HG02973 (cell line): ENCODE measurements around the gene MGAT5.

ENCODE experiments used
- ATAC-seq: cut with Tn5 transposase; IDR thresholded peaks from one replicate; pipeline ENCODE4 v1.9.1; 2021; ENCODE audit warnings: moderate library complexity; ENCODE audit not compliant: unreplicated experiment

The MGAT5 gene

GRCh38 chr2:134392442-134393074 lies 138.7 kb downstream of the MGAT5 start:
- ATAC-seq = no peak

DNA sequence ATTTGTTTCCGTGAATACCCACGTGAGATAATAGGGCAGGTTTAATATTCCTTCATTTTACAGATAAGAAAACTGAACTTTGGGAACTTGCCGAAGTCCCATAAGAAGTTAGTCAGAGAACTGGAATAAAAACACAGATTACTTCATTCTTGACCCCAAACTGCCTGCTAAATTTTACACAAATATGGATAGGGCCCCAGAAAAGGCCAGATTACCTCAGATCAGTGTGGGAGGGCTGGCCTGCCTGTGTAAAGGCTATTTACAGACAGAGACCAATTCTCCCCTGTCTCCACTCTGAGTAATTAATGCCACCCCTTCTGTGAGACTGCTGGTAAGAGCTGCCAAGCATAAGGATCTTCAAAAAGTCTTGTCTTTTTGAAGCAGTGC lies 139.2 kb downstream of the MGAT5 start:
- ATAC-seq = no peak

GRCh38 chr2:134395779-134396178 lies 141.9 kb downstream of the MGAT5 start:
- ATAC-seq = no peak

GRCh38 chr2:134396493-134396892 lies 142.6 kb downstream of the MGAT5 start:
- ATAC-seq = no peak

GRCh38 chr2:134397146-134397896 lies 143.4 kb downstream of the MGAT5 start:
- ATAC-seq = no peak

- ATAC-seq = no peak
These were observed 144.4 kb downstream of the MGAT5 start for GRCh38 chr2:134398300-134398699.

DNA sequence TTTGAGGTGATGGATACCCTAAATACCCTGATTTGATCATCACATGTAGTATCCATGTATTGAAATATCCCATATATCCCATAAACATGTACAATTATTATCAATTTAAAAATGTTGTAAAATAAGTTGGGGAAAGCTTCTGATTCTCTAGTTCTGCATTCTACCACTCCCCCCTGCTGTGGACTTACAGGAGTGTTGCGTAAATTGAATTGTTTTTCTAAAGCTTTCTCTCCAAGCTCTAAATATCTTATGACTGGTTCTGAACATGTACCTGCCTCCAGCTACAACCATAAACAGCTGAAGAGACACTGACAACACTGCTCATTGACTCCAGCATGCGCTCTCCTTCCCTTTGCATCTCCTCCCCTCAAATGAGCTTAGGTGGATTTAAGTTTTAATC lies 145.2 kb downstream of the MGAT5 start:
- no peak for ATAC-seq

GRCh38 chr2:134401081-134401497 lies 147.2 kb downstream of the MGAT5 start:
- no peak for ATAC-seq

DNA sequence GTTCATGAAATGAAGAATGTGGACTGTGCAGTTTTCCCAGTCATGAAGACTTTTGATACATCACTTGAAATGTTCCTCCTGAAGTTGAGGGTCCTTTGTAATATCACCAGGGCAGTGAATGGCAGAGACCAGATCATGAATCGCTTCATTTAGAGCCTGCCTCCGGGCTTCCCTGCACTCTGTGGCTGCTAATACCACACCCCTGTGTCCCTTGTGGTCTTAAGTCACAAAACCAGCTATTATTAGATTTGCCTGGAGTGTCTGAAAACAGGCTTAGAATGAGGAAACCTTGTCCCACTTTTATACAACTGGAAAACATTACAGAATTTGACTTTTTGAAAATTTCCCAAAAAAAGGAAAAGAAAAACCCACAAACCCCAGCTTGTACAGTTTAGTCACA lies 147.9 kb downstream of the MGAT5 start:
- ATAC-seq = no peak

GRCh38 chr2:134402410-134402809 lies 148.5 kb downstream of the MGAT5 start:
- no peak for ATAC-seq

GRCh38 chr2:134405611-134406081 lies 151.8 kb downstream of the MGAT5 start:
- ATAC-seq = no peak

GRCh38 chr2:134406311-134406710 lies 152.4 kb downstream of the MGAT5 start:
- ATAC-seq = no peak

- no peak for ATAC-seq
These were observed 152.9 kb downstream of the MGAT5 start for GRCh38 chr2:134406736-134407135.

GRCh38 chr2:134407154-134407890 lies 153.4 kb downstream of the MGAT5 start:
- no peak for ATAC-seq

DNA sequence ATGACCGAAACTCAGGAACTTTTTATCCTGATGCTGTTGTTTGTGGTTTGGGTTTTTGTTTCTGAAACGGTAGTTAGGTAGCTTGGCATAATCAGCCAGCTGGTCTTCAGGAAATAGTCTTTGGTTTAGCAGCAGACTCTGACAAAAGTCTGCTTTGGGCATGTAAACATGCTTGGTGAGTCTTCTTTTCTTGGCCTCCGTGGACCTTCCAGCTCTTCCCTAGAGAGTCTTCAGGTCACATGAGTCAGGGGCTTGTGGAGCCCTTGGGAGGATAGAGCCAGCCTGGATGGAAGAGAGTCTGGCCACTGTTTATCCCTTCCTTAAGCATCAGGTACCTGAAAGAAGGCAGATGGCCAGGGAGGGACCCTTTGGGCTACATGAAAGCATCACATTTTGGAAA lies 154.5 kb downstream of the MGAT5 start:
- ATAC-seq = no peak

- no peak for ATAC-seq
These were observed 154.9 kb downstream of the MGAT5 start for GRCh38 chr2:134408791-134409190.

GRCh38 chr2:134410006-134410405 lies 156.1 kb downstream of the MGAT5 start:
- no peak for ATAC-seq

DNA sequence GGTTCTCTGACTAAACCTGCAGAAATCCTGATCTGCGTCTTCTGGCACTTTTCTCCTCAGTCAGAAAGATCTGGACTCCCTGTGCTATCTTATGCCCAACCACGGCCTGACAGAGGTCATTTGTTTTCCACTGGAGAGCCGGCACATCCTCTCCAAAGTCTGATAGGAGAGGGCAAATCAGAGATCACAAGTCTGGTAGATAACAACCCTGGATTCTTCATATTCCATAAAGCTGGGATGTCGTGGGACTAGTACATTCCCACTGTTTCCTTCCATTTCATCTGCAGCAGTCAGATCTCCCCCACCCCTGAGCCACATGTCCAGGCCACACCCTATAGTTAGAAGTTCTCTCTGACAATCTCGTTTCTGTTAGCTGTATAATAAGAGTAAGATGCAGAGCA lies 157.0 kb downstream of the MGAT5 start:
- no peak for ATAC-seq

DNA sequence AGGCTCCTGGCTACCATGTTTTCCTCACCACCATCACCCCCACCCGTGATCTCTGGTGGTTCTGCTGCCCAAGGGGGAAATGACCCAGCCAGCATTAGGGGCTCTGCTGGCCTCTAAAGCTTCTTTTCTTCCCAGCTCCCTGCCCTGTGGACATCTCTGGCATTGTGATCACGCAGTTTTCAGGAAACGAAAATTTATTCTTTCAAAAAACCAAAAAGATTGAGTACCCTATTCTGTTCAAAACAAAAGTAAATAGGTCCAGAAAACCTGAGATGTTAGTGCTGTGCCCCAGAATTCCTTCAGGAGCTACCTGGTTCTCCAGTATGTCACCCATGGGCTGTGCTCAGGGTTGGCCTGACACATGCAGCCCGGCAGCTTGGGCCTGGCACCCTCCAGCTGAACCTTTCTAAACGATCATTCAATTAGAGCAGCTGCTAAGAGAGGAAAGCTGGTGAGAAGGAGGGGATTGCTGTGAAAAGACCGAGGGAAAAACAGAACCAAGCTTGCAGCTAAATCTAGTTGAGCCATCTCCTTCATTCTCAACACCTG lies 157.5 kb downstream of the MGAT5 start:
- ATAC-seq = no peak

GRCh38 chr2:134411828-134412638 lies 158.2 kb downstream of the MGAT5 start:
- ATAC-seq = peak; percentile 92

DNA sequence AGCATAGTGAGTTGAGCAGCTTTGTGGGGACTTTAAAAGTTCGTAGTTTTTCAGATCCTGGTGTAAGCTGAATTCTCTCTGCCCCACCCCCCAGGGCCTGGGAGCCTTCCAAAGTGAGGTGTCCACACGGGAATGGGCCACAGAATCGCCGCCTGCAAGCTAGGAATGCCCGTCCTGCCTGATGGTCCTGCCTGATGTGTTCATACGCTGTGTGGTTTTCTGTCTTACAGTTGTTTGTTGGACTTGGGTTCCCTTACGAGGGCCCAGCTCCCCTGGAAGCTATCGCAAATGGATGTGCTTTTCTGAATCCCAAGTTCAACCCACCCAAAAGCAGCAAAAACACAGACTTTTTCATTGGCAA lies 158.7 kb downstream of the MGAT5 start:
- no peak for ATAC-seq
